Brain microvascular endothelial cell (primary cell): Measurements from ENCODE around the gene COPS8.
A peak's percentile ranks its signal among the peaks of the same experiment; 100 is the strongest.

Experiments
- DNase-seq: peaks from one replicate; pipeline ENCODE4 v3.0.0-alpha.2; 2020
- H3K27ac ChIP-seq: fragments of 250-450 bp; sonication (Bioruptor Pico); 2 replicates; pipeline ENCODE4 v1.5.1; 2020; ENCODE audit warnings: mild to moderate bottlenecking, moderate library complexity
- H3K27me3 ChIP-seq: fragments of 250-450 bp; sonication (Bioruptor Pico); replicated peaks from 2 replicates; pipeline ENCODE4 v1.5.1; 2020; ENCODE audit warnings: mild to moderate bottlenecking
- H3K36me3 ChIP-seq: fragments of 250-450 bp; sonication (Bioruptor Pico); replicated peaks from 2 replicates; pipeline ENCODE4 v1.5.1; 2020; ENCODE audit warnings: mild to moderate bottlenecking
- H3K4me3 ChIP-seq: 2 replicates; pipeline ENCODE4 v1.5.1; 2011; ENCODE audit warnings: low read depth, mild to moderate bottlenecking, control low read depth, low read length, moderate library complexity
- in situ Hi-C: cut with HindIII; loops from 2 replicates; pipeline ENCODE4 v1.10.0; 2017; ENCODE audit warnings: low sequenced_read_pairs, low pct_ligation_motif_present
- TF ChIP-seq, protein P1 (sequence below): IDR thresholded peaks from 2 replicates; pipeline ENCODE4 v1.5.1; 2011; ENCODE audit warnings: low read depth, mild to moderate bottlenecking, moderate library complexity, low read length, control low read depth, inconsistent platforms; ENCODE audit errors: missing control alignments

COPS8 gene

DNA sequence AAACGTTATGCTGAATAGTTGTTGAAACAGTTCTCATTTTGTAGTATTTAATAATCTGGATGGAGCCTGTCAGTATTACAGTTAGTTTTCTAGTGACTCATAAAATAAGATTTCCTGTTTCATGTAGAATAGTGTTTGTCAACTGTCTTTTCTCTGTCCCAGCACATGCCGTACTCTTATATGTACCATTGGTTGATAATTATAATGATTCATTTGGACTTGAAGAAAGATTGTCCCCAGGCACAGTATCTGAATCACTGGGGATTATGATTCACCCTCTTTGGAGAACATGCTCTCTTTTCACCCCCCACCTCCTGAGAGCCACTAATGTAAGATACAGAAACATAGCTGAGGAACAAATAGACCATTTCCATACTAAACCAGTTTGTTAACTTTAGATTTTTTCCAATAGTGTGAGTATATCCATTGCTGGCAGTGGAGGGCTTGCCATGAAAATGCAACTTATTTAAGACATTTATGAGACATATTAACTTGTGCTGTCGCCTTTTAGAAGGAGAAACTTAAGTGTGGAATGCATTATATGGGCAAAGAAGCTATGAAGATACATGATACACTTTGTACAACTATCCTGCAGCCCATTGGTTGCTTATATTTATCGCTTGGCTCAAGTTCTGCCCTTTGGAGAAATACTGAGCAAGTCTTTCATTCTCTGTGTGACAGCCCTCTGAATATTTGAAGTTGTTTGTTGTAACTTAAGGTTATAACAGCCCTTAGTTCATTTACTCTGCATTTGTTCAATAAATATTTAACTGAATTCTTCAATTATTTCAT, 12.4 kb downstream of the COPS8 start:
- DNase-seq: peak; percentile 91
- Histone ChIP-seq H3K27ac (peak overlapping the region; percentile 84), H3K4me3 (no peak overlapping the region), H3K27me3 (no peaks in the 10 kb centered on the region), H3K36me3 (peaks cover 36% of the 10 kb centered on the region)
- in situ Hi-C loops: no loop called here
- TF ChIP-seq, protein P1, sequence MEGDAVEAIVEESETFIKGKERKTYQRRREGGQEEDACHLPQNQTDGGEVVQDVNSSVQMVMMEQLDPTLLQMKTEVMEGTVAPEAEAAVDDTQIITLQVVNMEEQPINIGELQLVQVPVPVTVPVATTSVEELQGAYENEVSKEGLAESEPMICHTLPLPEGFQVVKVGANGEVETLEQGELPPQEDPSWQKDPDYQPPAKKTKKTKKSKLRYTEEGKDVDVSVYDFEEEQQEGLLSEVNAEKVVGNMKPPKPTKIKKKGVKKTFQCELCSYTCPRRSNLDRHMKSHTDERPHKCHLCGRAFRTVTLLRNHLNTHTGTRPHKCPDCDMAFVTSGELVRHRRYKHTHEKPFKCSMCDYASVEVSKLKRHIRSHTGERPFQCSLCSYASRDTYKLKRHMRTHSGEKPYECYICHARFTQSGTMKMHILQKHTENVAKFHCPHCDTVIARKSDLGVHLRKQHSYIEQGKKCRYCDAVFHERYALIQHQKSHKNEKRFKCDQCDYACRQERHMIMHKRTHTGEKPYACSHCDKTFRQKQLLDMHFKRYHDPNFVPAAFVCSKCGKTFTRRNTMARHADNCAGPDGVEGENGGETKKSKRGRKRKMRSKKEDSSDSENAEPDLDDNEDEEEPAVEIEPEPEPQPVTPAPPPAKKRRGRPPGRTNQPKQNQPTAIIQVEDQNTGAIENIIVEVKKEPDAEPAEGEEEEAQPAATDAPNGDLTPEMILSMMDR: no peak

DNA sequence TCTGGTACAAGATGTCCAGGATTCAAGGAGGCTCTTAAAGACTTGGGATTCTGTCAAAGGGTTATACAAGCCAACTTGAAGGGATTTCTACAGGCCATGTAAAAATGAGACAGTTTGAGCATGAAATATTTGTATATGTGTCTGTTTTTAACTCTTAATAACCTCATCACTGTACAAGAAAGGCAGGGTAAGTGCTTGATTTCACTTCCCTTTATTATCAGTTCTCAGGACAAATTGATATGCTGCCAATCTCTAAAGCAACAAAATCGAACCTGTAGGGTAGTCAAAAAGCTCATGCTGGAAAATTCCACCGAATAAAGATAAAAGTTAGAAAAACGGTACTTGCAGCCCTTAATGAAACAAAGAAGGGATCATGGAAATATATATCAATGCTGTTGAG, 14.1 kb downstream of the COPS8 start:
- no peaks in the 10 kb centered on the region for H3K27me3 ChIP-seq
- in situ Hi-C loops: no loop called here
- peaks cover 27% of the 10 kb centered on the region for H3K36me3 ChIP-seq
- TF ChIP-seq, protein P1: no peak
- H3K27ac ChIP-seq: no peak overlapping the region
- H3K4me3 ChIP-seq: no peak overlapping the region
- DNase-seq: no peak

DNA sequence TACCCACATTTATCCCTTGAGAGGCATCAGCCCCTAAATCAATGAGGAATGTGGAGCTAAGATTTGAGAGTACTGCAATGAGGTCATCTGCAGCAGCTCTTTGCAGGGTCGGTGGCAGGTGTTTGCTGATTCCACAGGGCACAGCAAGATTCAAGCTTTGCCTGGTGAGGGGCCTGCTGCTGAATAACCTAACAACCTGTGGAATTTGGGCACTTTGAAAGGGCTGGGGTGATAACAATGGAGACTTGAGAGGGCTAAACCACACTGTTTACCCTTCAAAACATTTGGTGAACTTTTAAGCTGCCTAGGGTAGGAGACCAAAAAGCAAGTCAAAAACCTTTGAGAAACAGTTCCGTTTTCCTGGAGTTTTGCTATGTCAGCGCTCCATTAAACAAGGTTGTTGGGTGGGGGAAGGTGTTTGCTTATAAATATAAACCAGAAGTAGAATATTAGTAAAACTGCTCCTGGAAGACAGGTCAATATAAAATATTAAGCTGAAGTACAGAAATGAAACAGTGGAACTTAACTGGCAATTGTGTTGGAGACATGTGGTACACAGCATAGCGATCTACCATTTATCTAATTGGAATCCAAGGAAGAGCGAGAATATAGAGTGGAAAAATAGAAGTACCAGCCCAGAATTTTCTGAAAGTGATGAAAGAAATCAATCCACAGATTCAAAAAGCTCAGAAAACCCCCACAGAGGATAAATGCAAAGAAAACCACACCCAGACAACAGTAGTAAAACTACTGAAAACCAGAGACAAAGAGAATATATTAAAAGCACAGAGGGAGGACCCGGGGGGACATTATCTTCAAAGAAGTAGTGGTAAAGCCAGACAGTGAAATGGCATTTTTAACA, 15.7 kb downstream of the COPS8 start:
- no peak for DNase-seq
- in situ Hi-C loops: no loop called here
- TF ChIP-seq, protein P1: no peak
- H3K4me3 ChIP-seq: no peak overlapping the region
- H3K36me3 ChIP-seq: peaks cover 19% of the 10 kb centered on the region
- H3K27me3 ChIP-seq: no peaks in the 10 kb centered on the region
- H3K27ac ChIP-seq: no peak overlapping the region

DNA sequence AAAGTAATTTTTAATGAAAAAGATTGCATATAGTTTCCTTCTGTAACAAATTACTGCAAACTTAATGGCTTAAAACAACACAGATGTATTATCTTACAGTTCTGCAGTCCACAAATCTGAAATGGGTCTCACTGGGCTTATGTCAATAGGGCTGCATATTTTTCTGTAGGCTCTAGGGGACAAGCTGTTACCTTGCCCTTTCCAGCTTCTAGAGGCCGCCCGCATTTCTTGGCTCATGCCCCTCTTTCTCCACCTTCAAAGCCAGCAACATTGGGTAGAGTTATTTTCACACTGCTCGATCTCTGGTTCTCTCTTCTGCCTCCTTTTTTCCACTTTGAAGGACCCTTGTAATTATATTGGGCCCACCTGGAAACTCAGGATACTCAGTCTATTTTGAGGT, 16.7 kb downstream of the COPS8 start:
- no peak overlapping the region for H3K4me3 ChIP-seq
- no peaks in the 10 kb centered on the region for H3K27me3 ChIP-seq
- no peak for DNase-seq
- H3K27ac ChIP-seq: no peak overlapping the region
- in situ Hi-C loops: no loop called here
- TF ChIP-seq, protein P1: no peak
- peaks cover 16% of the 10 kb centered on the region for H3K36me3 ChIP-seq

DNA sequence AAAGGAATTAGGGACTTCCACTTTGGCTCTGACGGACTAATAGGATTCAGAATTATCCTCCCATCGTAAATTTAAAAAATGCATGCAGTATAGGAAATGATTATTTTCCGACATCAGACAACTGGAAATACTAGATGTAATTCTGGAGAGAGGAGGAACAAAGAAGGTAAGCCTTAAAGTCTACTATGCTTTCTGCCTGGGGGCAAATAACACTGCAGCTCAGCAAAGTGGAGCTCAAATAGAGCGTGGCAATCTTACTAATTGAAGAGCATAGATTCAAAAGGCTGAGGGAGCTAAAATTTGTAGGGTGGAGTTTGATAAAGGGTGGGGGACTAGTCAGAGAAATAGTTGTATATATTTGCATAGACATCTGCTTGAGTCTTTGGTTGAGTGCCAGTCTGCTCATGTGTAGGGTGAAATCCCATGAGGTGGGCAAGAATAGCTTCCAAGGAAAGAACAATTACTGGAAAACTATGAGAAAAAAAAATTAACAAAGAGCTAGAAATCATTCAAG, 23.8 kb downstream of the COPS8 start:
- in situ Hi-C loops: no loop called here

More for the DNA sequence above, 23.8 kb downstream of the COPS8 start:
- TF ChIP-seq, protein P1: no peak
- H3K4me3 ChIP-seq: no peak overlapping the region
- H3K27me3 ChIP-seq: no peaks in the 10 kb centered on the region
- DNase-seq: no peak
- no peaks in the 10 kb centered on the region for H3K36me3 ChIP-seq
- H3K27ac ChIP-seq: no peak overlapping the region
